HepG2 (cell line): ENCODE results near the gene CEBPZOS. TPM values are rescaled to one million over a fixed set of nuclear protein-coding genes. Genes with fewer than 3 reads are reported as not detected.

Experiments
- ARNTL ChIP-seq: sonication (generic); formaldehyde crosslinking; IDR thresholded peaks from 2 replicates; pipeline ENCODE4 v1.4.0; 2020; ENCODE audit warnings: mild to moderate bottlenecking, missing genetic modification reagents
- NCOR1 ChIP-seq: fragments of 200-600 bp; sonication (generic); IDR thresholded peaks from 2 replicates; pipeline ENCODE4 v1.7.0; 2017; ENCODE audit warnings: antibody characterized with exemption, low read length, borderline replicate concordance
- POGZ ChIP-seq: sonication (generic); formaldehyde crosslinking; IDR thresholded peaks from 2 replicates; pipeline ENCODE4 v1.4.0; 2020; ENCODE audit warnings: mild to moderate bottlenecking, missing genetic modification reagents
- SYNCRIP ChIP-seq: fragments of 200-400 bp; formaldehyde crosslinking; IDR thresholded peaks from 2 replicates; pipeline ENCODE4 v1.6.1; 2018; ENCODE audit warnings: mild to moderate bottlenecking, low read depth, low read length; ENCODE audit not compliant: insufficient read depth
- polyA plus RNA-seq, 8 experiments: library from polyadenylated mRNA; depleted of rRNA in 3 of 8; stranded (reverse) in 7 of 8; unstranded in 1 of 8; fragments of >200 nt; fragmentation: Illumina TruSeq in 4 of 8; extraction: Trizol in 4 of 8; gene quantifications; 2 replicates each; pipeline versions ENCODE4 v1.2.1 to v1.2.3, GENCODE V29; 2011 to 2016; ENCODE audit warnings: low read depth in 4 of 8, missing spikeins in 1 of 8, mixed read lengths in 1 of 8; ENCODE audit not compliant: insufficient read depth in 1 of 8
- total RNA-seq, 5 experiments: library from RNA; depleted of rRNA; stranded (reverse); fragments of >200 nt; fragmentation: Illumina TruSeq; extraction: Trizol; gene quantifications; 2 replicates each; pipeline ENCODE4 v1.2.3, GENCODE V29; 2016; ENCODE audit warnings: low read depth in 1 of 5
- TF ChIP-seq, protein P1 (sequence below): sonication (generic); formaldehyde crosslinking; IDR thresholded peaks from 2 replicates; pipeline ENCODE4 v1.4.0; 2020; ENCODE audit warnings: missing genetic modification reagents
- TF ChIP-seq, protein P2 (sequence below): sonication (generic); formaldehyde crosslinking; IDR thresholded peaks from 2 replicates; pipeline ENCODE4 v1.4.0; 2020; ENCODE audit warnings: missing genetic modification reagents
- TF ChIP-seq, protein P3 (sequence below): sonication (generic); formaldehyde crosslinking; conservative IDR thresholded peaks from 2 replicates; pipeline ENCODE4 v1.4.0; 2020; ENCODE audit warnings: missing genetic modification reagents
- TF ChIP-seq, protein P4 (sequence below): sonication (generic); formaldehyde crosslinking; IDR thresholded peaks from 2 replicates; pipeline ENCODE4 v1.5.0; 2020; ENCODE audit warnings: missing genetic modification reagents
- TF ChIP-seq, protein P5 (sequence below): sonication (generic); formaldehyde crosslinking; IDR thresholded peaks from 2 replicates; pipeline ENCODE4 v1.4.0; 2020; ENCODE audit warnings: missing genetic modification reagents

CEBPZOS gene
- total and polyA plus RNA-seq, 2 of the 13 experiments (the other 11 are each of a cell fraction or from before 2014, with no cell fraction given), result 18.6 to 44.7 TPM

DNA sequence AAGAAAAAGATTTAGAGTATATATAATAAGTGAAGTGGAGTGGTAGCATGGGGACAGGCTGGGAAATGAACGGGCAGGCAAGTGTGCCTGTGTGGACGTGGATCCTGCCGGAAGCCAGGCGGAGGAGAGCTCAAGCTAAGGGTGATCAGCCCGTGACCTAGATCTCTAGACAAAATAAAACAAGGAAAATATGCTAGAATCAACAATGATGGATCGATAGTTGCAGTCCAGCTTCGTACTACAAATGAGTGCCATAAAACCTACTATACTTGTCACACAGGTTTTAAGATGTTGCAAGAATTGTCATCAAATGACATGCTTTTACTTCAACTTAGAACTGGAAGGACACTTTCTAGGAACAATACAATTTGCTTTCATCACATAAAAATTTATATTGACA lies 48.0 kb upstream of the CEBPZOS start (continued):
- TF ChIP-seq, protein P1, sequence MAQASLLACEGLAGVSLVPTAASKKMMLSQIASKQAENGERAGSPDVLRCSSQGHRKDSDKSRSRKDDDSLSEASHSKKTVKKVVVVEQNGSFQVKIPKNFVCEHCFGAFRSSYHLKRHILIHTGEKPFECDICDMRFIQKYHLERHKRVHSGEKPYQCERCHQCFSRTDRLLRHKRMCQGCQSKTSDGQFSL, result no peak
- no peak for TF ChIP-seq ARNTL
- TF ChIP-seq NCOR1, result no peak
- TF ChIP-seq, protein P2, sequence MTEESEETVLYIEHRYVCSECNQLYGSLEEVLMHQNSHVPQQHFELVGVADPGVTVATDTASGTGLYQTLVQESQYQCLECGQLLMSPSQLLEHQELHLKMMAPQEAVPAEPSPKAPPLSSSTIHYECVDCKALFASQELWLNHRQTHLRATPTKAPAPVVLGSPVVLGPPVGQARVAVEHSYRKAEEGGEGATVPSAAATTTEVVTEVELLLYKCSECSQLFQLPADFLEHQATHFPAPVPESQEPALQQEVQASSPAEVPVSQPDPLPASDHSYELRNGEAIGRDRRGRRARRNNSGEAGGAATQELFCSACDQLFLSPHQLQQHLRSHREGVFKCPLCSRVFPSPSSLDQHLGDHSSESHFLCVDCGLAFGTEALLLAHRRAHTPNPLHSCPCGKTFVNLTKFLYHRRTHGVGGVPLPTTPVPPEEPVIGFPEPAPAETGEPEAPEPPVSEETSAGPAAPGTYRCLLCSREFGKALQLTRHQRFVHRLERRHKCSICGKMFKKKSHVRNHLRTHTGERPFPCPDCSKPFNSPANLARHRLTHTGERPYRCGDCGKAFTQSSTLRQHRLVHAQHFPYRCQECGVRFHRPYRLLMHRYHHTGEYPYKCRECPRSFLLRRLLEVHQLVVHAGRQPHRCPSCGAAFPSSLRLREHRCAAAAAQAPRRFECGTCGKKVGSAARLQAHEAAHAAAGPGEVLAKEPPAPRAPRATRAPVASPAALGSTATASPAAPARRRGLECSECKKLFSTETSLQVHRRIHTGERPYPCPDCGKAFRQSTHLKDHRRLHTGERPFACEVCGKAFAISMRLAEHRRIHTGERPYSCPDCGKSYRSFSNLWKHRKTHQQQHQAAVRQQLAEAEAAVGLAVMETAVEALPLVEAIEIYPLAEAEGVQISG (CRISPR knock-in tag), result no peak
- TF ChIP-seq, protein P3, sequence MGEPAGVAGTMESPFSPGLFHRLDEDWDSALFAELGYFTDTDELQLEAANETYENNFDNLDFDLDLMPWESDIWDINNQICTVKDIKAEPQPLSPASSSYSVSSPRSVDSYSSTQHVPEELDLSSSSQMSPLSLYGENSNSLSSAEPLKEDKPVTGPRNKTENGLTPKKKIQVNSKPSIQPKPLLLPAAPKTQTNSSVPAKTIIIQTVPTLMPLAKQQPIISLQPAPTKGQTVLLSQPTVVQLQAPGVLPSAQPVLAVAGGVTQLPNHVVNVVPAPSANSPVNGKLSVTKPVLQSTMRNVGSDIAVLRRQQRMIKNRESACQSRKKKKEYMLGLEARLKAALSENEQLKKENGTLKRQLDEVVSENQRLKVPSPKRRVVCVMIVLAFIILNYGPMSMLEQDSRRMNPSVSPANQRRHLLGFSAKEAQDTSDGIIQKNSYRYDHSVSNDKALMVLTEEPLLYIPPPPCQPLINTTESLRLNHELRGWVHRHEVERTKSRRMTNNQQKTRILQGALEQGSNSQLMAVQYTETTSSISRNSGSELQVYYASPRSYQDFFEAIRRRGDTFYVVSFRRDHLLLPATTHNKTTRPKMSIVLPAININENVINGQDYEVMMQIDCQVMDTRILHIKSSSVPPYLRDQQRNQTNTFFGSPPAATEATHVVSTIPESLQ (CRISPR knock-in tag), result no peak
- TF ChIP-seq SYNCRIP, result no peak
- TF ChIP-seq, protein P4, sequence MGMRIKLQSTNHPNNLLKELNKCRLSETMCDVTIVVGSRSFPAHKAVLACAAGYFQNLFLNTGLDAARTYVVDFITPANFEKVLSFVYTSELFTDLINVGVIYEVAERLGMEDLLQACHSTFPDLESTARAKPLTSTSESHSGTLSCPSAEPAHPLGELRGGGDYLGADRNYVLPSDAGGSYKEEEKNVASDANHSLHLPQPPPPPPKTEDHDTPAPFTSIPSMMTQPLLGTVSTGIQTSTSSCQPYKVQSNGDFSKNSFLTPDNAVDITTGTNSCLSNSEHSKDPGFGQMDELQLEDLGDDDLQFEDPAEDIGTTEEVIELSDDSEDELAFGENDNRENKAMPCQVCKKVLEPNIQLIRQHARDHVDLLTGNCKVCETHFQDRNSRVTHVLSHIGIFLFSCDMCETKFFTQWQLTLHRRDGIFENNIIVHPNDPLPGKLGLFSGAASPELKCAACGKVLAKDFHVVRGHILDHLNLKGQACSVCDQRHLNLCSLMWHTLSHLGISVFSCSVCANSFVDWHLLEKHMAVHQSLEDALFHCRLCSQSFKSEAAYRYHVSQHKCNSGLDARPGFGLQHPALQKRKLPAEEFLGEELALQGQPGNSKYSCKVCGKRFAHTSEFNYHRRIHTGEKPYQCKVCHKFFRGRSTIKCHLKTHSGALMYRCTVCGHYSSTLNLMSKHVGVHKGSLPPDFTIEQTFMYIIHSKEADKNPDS (CRISPR knock-in tag), result no peak
- TF ChIP-seq, protein P5, sequence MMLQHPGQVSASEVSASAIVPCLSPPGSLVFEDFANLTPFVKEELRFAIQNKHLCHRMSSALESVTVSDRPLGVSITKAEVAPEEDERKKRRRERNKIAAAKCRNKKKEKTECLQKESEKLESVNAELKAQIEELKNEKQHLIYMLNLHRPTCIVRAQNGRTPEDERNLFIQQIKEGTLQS (CRISPR knock-in tag), result no peak
- TF ChIP-seq POGZ, result no peak
